GM23338 (cell line): ENCODE results near the gene SMARCC1. TPM values are rescaled to one million over a fixed set of nuclear protein-coding genes. Genes with fewer than 3 reads are reported as not detected.
A peak's percentile ranks its signal among the peaks of the same experiment; 100 is the strongest.

Source experiments
- ATAC-seq: fragments of 200-7000 bp; cut with Tn5 transposase; 3 replicates; pipeline ENCODE4 v1.9.1; 2020
- DNase-seq: peaks from one replicate; pipeline ENCODE4 v3.0.0-alpha.2; 2015; ENCODE audit warnings: low spot score
- H2AFZ ChIP-seq: fragments of 200-600 bp; sonication (generic); 2 replicates; pipeline ENCODE4 v1.8.0; 2016; ENCODE audit warnings: antibody characterized with exemption, mild to moderate bottlenecking, moderate library complexity
- H3F3A ChIP-seq: fragments of 200-600 bp; sonication (generic); replicated peaks from 2 replicates; pipeline ENCODE4 v1.8.0; 2017; ENCODE audit warnings: antibody characterized with exemption, mixed run types, low read depth
- H3K27ac ChIP-seq: fragments of 200-600 bp; sonication (generic); 2 replicates; pipeline ENCODE4 v1.6.1; 2016; ENCODE audit warnings: low read depth
- H3K27me3 ChIP-seq: fragments of 200-600 bp; sonication (generic); 2 replicates; pipeline ENCODE4 v1.8.0; 2016; ENCODE audit warnings: mild to moderate bottlenecking, mixed run types, moderate library complexity; ENCODE audit not compliant: insufficient read depth
- H3K36me3 ChIP-seq: fragments of 200-600 bp; sonication (generic); 2 replicates; pipeline ENCODE4 v1.8.0; 2016; ENCODE audit warnings: mild to moderate bottlenecking; ENCODE audit not compliant: insufficient read depth
- H3K4me1 ChIP-seq: fragments of 200-600 bp; sonication (generic); 2 replicates; pipeline ENCODE4 v1.8.0; 2016; ENCODE audit warnings: mild to moderate bottlenecking, moderate library complexity; ENCODE audit not compliant: insufficient read depth
- H3K4me2 ChIP-seq: fragments of 200-600 bp; sonication (generic); 2 replicates; pipeline ENCODE4 v1.7.1; 2017; ENCODE audit warnings: mixed run types
- H3K4me3 ChIP-seq: fragments of 200-600 bp; sonication (generic); 2 replicates; pipeline ENCODE4 v1.6.1; 2016; ENCODE audit warnings: mixed run types
- H3K79me2 ChIP-seq: fragments of 200-600 bp; sonication (generic); replicated peaks from 2 replicates; pipeline ENCODE4 v1.8.0; 2017; ENCODE audit warnings: mild to moderate bottlenecking; ENCODE audit not compliant: insufficient read depth
- H3K9me2 ChIP-seq: fragments of 200-600 bp; sonication (generic); 2 replicates; pipeline ENCODE4 v1.8.0; 2017; ENCODE audit not compliant: insufficient read depth
- H4K20me1 ChIP-seq: fragments of 200-600 bp; sonication (generic); replicated peaks from 2 replicates; pipeline ENCODE4 v1.8.0; 2017; ENCODE audit warnings: mild to moderate bottlenecking; ENCODE audit not compliant: insufficient read depth
- H3K27ac Mint-ChIP-seq: 2 replicates; pipeline ENCODE4 v1.8.0; 2020; ENCODE audit warnings: inconsistent platforms, mild to moderate bottlenecking, moderate library complexity, mixed read lengths
- H3K27me3 Mint-ChIP-seq: 3 replicates; pipeline ENCODE4 v1.8.0; 2022; ENCODE audit warnings: low read depth, mild to moderate bottlenecking, moderate library complexity, mixed read lengths, inconsistent platforms; ENCODE audit not compliant: insufficient read depth, poor library complexity
- H3K36me3 Mint-ChIP-seq: 3 replicates; pipeline ENCODE4 v1.8.0; 2021; ENCODE audit warnings: low read depth, mild to moderate bottlenecking, inconsistent platforms, moderate library complexity, mixed read lengths
- H3K4me1 Mint-ChIP-seq: 3 replicates; pipeline ENCODE4 v1.8.0; 2020; ENCODE audit warnings: mild to moderate bottlenecking, inconsistent platforms, mixed read lengths
- H3K4me3 Mint-ChIP-seq: 3 replicates; pipeline ENCODE4 v1.8.0; 2021; ENCODE audit warnings: moderate library complexity, mild to moderate bottlenecking, inconsistent platforms, mixed read lengths
- H3K9me3 Mint-ChIP-seq: 3 replicates; pipeline ENCODE4 v1.8.0; 2020; ENCODE audit warnings: moderate library complexity, mild to moderate bottlenecking, inconsistent platforms, mixed read lengths
- CREB1 ChIP-seq: fragments of 250-450 bp; sonication (Bioruptor Pico); IDR thresholded peaks from 2 replicates; pipeline ENCODE4 v1.5.0; 2020; ENCODE audit warnings: low read depth, mild to moderate bottlenecking, moderate library complexity
- CTCF ChIP-seq, 2 experiments: fragments of 200-600 bp in 1 of 2; sonication (generic) in 1 of 2; conservative IDR thresholded peaks; 2 replicates each; pipeline versions ENCODE4 v1.5.1 to v1.6.1; 2016 to 2017; ENCODE audit warnings: antibody characterized with exemption in 2 of 2, low read depth in 2 of 2, mild to moderate bottlenecking in 2 of 2, moderate library complexity in 1 of 2
- EZH2 ChIP-seq: fragments of 200-600 bp; sonication (generic); IDR thresholded peaks from one replicate; pipeline ENCODE4 v1.8.0; 2017; ENCODE audit warnings: antibody characterized with exemption, mild to moderate bottlenecking, low read depth; ENCODE audit not compliant: unreplicated experiment
- ZNF114 ChIP-seq: fragments of 250-450 bp; sonication (Bioruptor Pico); IDR thresholded peaks from 2 replicates; pipeline ENCODE4 v1.5.0; 2020; ENCODE audit warnings: mild to moderate bottlenecking, moderate library complexity
- ZNF331 ChIP-seq: fragments of 250-450 bp; sonication (Bioruptor Pico); IDR thresholded peaks from 2 replicates; pipeline ENCODE4 v1.5.0; 2020; ENCODE audit warnings: low read depth, mild to moderate bottlenecking, moderate library complexity
- polyA plus RNA-seq: library from polyadenylated mRNA; unstranded; fragments of >200 nt; fragmentation: Nextera tagmentation; extraction: Ambion mirVana; gene quantifications from 2 replicates; pipeline ENCODE4 v1.2.1, GENCODE V29; 2016
- small RNA-seq: library from RNA; depleted of rRNA; stranded (forward); fragments of <200 nt; gene quantifications from one replicate; pipeline ENCODE3, GENCODE V24; 2014; ENCODE audit warnings: low replicate concordance
- total RNA-seq: library from RNA; depleted of rRNA; stranded (reverse); fragments of >200 nt; shearing (Covaris generic); gene quantifications from 2 replicates; pipeline ENCODE4 v1.2.3, GENCODE V29; 2014; rRNA removed

SMARCC1 gene
- total and polyA plus RNA-seq, 2 experiments from 2014 or later: 105 to 171 TPM

GRCh38 chr3:47536221-47536891 lies 245.3 kb downstream of the SMARCC1 start:
- TF ChIP-seq CREB1 (CRISPR knock-in tag) (no peak), ZNF114 (CRISPR knock-in tag) (no peak), EZH2 (no peak), CTCF (conservative IDR thresholded peaks at IDR 0.05; ENCODE audit: low read depth in 2 of 2) (no peak), ZNF331 (no peak)
- H3K9me2 ChIP-seq: no peaks in the 10 kb centered on the region
- H2AFZ ChIP-seq: peak overlapping the region; percentile 43
- no peak overlapping the region for H3K27ac ChIP-seq
- no peaks in the 10 kb centered on the region for H4K20me1 ChIP-seq
- H3K4me1 ChIP-seq: no peaks in the 10 kb centered on the region
- H3K27ac Mint-ChIP-seq: no peak overlapping the region
- no peak overlapping the region for H3K4me3 ChIP-seq
- peaks cover 11% of the 10 kb centered on the region; the same call in 2 of the 3 replicates for H3K9me3 Mint-ChIP-seq
- H3K4me3 Mint-ChIP-seq: no peak overlapping the region
- ATAC-seq (no peak), DNase-seq (no peak)
- no peaks in the 10 kb centered on the region for H3K79me2 ChIP-seq
- H3F3A ChIP-seq: no peaks in the 10 kb centered on the region
- H3K27me3 ChIP-seq: no peaks in the 10 kb centered on the region
- H3K36me3 Mint-ChIP-seq: no peaks in the 10 kb centered on the region
- no peak overlapping the region for H3K4me2 ChIP-seq
- peaks cover 2% of the 10 kb centered on the region for H3K27me3 Mint-ChIP-seq
- no peaks in the 10 kb centered on the region; the same call in 1 of the 3 replicates for H3K4me1 Mint-ChIP-seq
- no peaks in the 10 kb centered on the region for H3K36me3 ChIP-seq

Small RNA genes lying within 50 kb of the gene (small RNA-seq; reads per million reads assigned to genes)
- gene RF02271: not detected
- gene RN7SL870P: not detected

Other genes starting within 250 kb of the SMARCC1 start
- 3.4 and 4.3 TPM in 2 replicates for gene CSPG5, start 203.0 kb downstream of the SMARCC1 start, total RNA-seq
- 0.86 and 1.3 TPM in 2 replicates for gene CSPG5, start 203.0 kb downstream of the SMARCC1 start, polyA plus RNA-seq
- 113 and 125 TPM in 2 replicates for gene DHX30, start 21.2 kb upstream of the SMARCC1 start, total RNA-seq
- 47.5 and 52.8 TPM in 2 replicates for gene DHX30, start 21.2 kb upstream of the SMARCC1 start, polyA plus RNA-seq
- 103 and 108 TPM in 2 replicates for gene MAP4, start 234.5 kb upstream of the SMARCC1 start, total RNA-seq
- 102 and 113 TPM in 2 replicates for gene MAP4, start 234.5 kb upstream of the SMARCC1 start, polyA plus RNA-seq